DMS53 treated with DMSO at 0.1 percent for 48 hours (cell line): ENCODE data around the gene TACC2.
"Not testable (repeated sequence)": the region's sequence is repeated elsewhere in the genome, so short reads cannot be mapped to it uniquely, and the experiment has no call there.

Experiments
- DNase-seq: peaks from one replicate; lab custom pipeline; 2025; ENCODE audit not compliant: unreplicated experiment; lab: John Stamatoyannopoulos, UW

Gene TACC2

GRCh38 chr10:122057841-122058413 is 69.0 kb downstream of the TACC2 start:
- DNase-seq = no peak

- DNase-seq = no peak
Observed at GRCh38 chr10:122060250-122060649, 71.3 kb downstream of the TACC2 start.

GRCh38 chr10:122062831-122063674 is 74.1 kb downstream of the TACC2 start:
- DNase-seq = peak; percentile 95

- not testable (repeated sequence) for DNase-seq
Observed at GRCh38 chr10:122066337-122066939, 77.5 kb downstream of the TACC2 start.

- DNase-seq = no peak
Observed at GRCh38 chr10:122068844-122069243, 79.9 kb downstream of the TACC2 start.

- DNase-seq = no peak
Observed at GRCh38 chr10:122072491-122072890, 83.5 kb downstream of the TACC2 start.

- no peak for DNase-seq
Observed at GRCh38 chr10:122073508-122073907, 84.5 kb downstream of the TACC2 start.

GRCh38 chr10:122075171-122075570 is 86.2 kb downstream of the TACC2 start:
- no peak for DNase-seq

GRCh38 chr10:122075876-122076275 is 86.9 kb downstream of the TACC2 start:
- not testable (repeated sequence) for DNase-seq

- DNase-seq = no peak
Observed at GRCh38 chr10:122077311-122077875, 88.4 kb downstream of the TACC2 start.

GRCh38 chr10:122078326-122078725 is 89.4 kb downstream of the TACC2 start:
- no peak for DNase-seq

GRCh38 chr10:122078965-122079795 is 90.2 kb downstream of the TACC2 start:
- DNase-seq = no peak

GRCh38 chr10:122082616-122083477 is 93.9 kb downstream of the TACC2 start:
- DNase-seq = no peak

- no peak for DNase-seq
Observed at GRCh38 chr10:122083478-122084025, 94.6 kb downstream of the TACC2 start.

- DNase-seq = no peak
Observed at GRCh38 chr10:122084286-122085041, 95.5 kb downstream of the TACC2 start.

GRCh38 chr10:122085423-122085911 is 96.5 kb downstream of the TACC2 start:
- DNase-seq = no peak

GRCh38 chr10:122086416-122087240 is 97.7 kb downstream of the TACC2 start:
- no peak for DNase-seq

GRCh38 chr10:122087436-122087835 is 98.5 kb downstream of the TACC2 start:
- peak; percentile 24 for DNase-seq
